GM23338 (cell line): ENCODE results near the gene PHC3. TPM values are rescaled to one million over a fixed set of nuclear protein-coding genes. Genes with fewer than 3 reads are reported as not detected.

ENCODE experiments used
- ATAC-seq: fragments of 200-7000 bp; cut with Tn5 transposase; 3 replicates; pipeline ENCODE4 v1.9.1; 2020
- DNase-seq: peaks from one replicate; pipeline ENCODE4 v3.0.0-alpha.2; 2015; ENCODE audit warnings: low spot score
- H2AFZ ChIP-seq: fragments of 200-600 bp; sonication (generic); 2 replicates; pipeline ENCODE4 v1.8.0; 2016; ENCODE audit warnings: antibody characterized with exemption, mild to moderate bottlenecking, moderate library complexity
- H3F3A ChIP-seq: fragments of 200-600 bp; sonication (generic); replicated peaks from 2 replicates; pipeline ENCODE4 v1.8.0; 2017; ENCODE audit warnings: antibody characterized with exemption, mixed run types, low read depth
- H3K27ac ChIP-seq: fragments of 200-600 bp; sonication (generic); 2 replicates; pipeline ENCODE4 v1.6.1; 2016; ENCODE audit warnings: low read depth
- H3K27me3 ChIP-seq: fragments of 200-600 bp; sonication (generic); 2 replicates; pipeline ENCODE4 v1.8.0; 2016; ENCODE audit warnings: mild to moderate bottlenecking, mixed run types, moderate library complexity; ENCODE audit not compliant: insufficient read depth
- H3K36me3 ChIP-seq: fragments of 200-600 bp; sonication (generic); 2 replicates; pipeline ENCODE4 v1.8.0; 2016; ENCODE audit warnings: mild to moderate bottlenecking; ENCODE audit not compliant: insufficient read depth
- H3K4me1 ChIP-seq: fragments of 200-600 bp; sonication (generic); 2 replicates; pipeline ENCODE4 v1.8.0; 2016; ENCODE audit warnings: mild to moderate bottlenecking, moderate library complexity; ENCODE audit not compliant: insufficient read depth
- H3K4me2 ChIP-seq: fragments of 200-600 bp; sonication (generic); 2 replicates; pipeline ENCODE4 v1.7.1; 2017; ENCODE audit warnings: mixed run types
- H3K4me3 ChIP-seq: fragments of 200-600 bp; sonication (generic); 2 replicates; pipeline ENCODE4 v1.6.1; 2016; ENCODE audit warnings: mixed run types
- H3K79me2 ChIP-seq: fragments of 200-600 bp; sonication (generic); replicated peaks from 2 replicates; pipeline ENCODE4 v1.8.0; 2017; ENCODE audit warnings: mild to moderate bottlenecking; ENCODE audit not compliant: insufficient read depth
- H3K9me2 ChIP-seq: fragments of 200-600 bp; sonication (generic); 2 replicates; pipeline ENCODE4 v1.8.0; 2017; ENCODE audit not compliant: insufficient read depth
- H4K20me1 ChIP-seq: fragments of 200-600 bp; sonication (generic); replicated peaks from 2 replicates; pipeline ENCODE4 v1.8.0; 2017; ENCODE audit warnings: mild to moderate bottlenecking; ENCODE audit not compliant: insufficient read depth
- H3K27ac Mint-ChIP-seq: 2 replicates; pipeline ENCODE4 v1.8.0; 2020; ENCODE audit warnings: inconsistent platforms, mild to moderate bottlenecking, moderate library complexity, mixed read lengths
- H3K27me3 Mint-ChIP-seq: 3 replicates; pipeline ENCODE4 v1.8.0; 2022; ENCODE audit warnings: low read depth, mild to moderate bottlenecking, moderate library complexity, mixed read lengths, inconsistent platforms; ENCODE audit not compliant: insufficient read depth, poor library complexity
- H3K36me3 Mint-ChIP-seq: 3 replicates; pipeline ENCODE4 v1.8.0; 2021; ENCODE audit warnings: low read depth, mild to moderate bottlenecking, inconsistent platforms, moderate library complexity, mixed read lengths
- H3K4me1 Mint-ChIP-seq: 3 replicates; pipeline ENCODE4 v1.8.0; 2020; ENCODE audit warnings: mild to moderate bottlenecking, inconsistent platforms, mixed read lengths
- H3K4me3 Mint-ChIP-seq: 3 replicates; pipeline ENCODE4 v1.8.0; 2021; ENCODE audit warnings: moderate library complexity, mild to moderate bottlenecking, inconsistent platforms, mixed read lengths
- H3K9me3 Mint-ChIP-seq: 3 replicates; pipeline ENCODE4 v1.8.0; 2020; ENCODE audit warnings: moderate library complexity, mild to moderate bottlenecking, inconsistent platforms, mixed read lengths
- EZH2phosphoT487 ChIP-seq: fragments of 200-600 bp; sonication (generic); IDR thresholded peaks from one replicate; pipeline ENCODE4 v1.8.1; 2018; ENCODE audit warnings: antibody characterized with exemption; ENCODE audit not compliant: unreplicated experiment
- NANOG ChIP-seq: IDR thresholded peaks from 2 replicates; pipeline ENCODE4 v1.6.1; 2016; ENCODE audit warnings: antibody characterized with exemption, borderline replicate concordance
- POLR2AphosphoS5 ChIP-seq: IDR thresholded peaks from 2 replicates; pipeline ENCODE4 v1.6.1; 2016; ENCODE audit warnings: antibody characterized with exemption, low read depth
- STAT1 ChIP-seq: IDR thresholded peaks from one replicate; pipeline ENCODE4 v1.6.1; 2016; ENCODE audit warnings: antibody characterized with exemption; ENCODE audit not compliant: unreplicated experiment
- ZNF331 ChIP-seq: fragments of 250-450 bp; sonication (Bioruptor Pico); IDR thresholded peaks from 2 replicates; pipeline ENCODE4 v1.5.0; 2020; ENCODE audit warnings: low read depth, mild to moderate bottlenecking, moderate library complexity
- ZNF462 ChIP-seq: fragments of 250-450 bp; sonication (Bioruptor Pico); IDR thresholded peaks from 2 replicates; pipeline ENCODE4 v1.5.0; 2020; ENCODE audit warnings: mild to moderate bottlenecking, moderate library complexity
- polyA plus RNA-seq: library from polyadenylated mRNA; unstranded; fragments of >200 nt; fragmentation: Nextera tagmentation; extraction: Ambion mirVana; gene quantifications from 2 replicates; pipeline ENCODE4 v1.2.1, GENCODE V29; 2016
- total RNA-seq: library from RNA; depleted of rRNA; stranded (reverse); fragments of >200 nt; shearing (Covaris generic); gene quantifications from 2 replicates; pipeline ENCODE4 v1.2.3, GENCODE V29; 2014
- TF ChIP-seq, protein P1 (sequence below): IDR thresholded peaks from 2 replicates; pipeline ENCODE4 v1.6.1; 2016; ENCODE audit warnings: antibody characterized with exemption
- TF ChIP-seq, protein P2 (sequence below), 2 experiments: fragments of 200-600 bp in 1 of 2; sonication (generic) in 1 of 2; conservative IDR thresholded peaks; 2 replicates each; pipeline versions ENCODE4 v1.5.1 to v1.6.1; 2016 to 2017; ENCODE audit warnings: antibody characterized with exemption in 2 of 2, low read depth in 2 of 2, mild to moderate bottlenecking in 2 of 2, moderate library complexity in 1 of 2

The PHC3 gene
- total and polyA plus RNA-seq, 2 experiments from 2014 or later = 23.9 to 83.5 TPM

GRCh38 chr3:170095771-170096170 is 85.8 kb downstream of the PHC3 start:
- TF ChIP-seq POLR2AphosphoS5 (no peak), ZNF331 (CRISPR knock-in tag) (no peak), EZH2phosphoT487 (no peak), NANOG (no peak), STAT1 (no peak), ZNF462 (no peak)
- TF ChIP-seq, protein P1, sequence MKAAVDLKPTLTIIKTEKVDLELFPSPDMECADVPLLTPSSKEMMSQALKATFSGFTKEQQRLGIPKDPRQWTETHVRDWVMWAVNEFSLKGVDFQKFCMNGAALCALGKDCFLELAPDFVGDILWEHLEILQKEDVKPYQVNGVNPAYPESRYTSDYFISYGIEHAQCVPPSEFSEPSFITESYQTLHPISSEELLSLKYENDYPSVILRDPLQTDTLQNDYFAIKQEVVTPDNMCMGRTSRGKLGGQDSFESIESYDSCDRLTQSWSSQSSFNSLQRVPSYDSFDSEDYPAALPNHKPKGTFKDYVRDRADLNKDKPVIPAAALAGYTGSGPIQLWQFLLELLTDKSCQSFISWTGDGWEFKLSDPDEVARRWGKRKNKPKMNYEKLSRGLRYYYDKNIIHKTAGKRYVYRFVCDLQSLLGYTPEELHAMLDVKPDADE = no peak
- TF ChIP-seq, protein P2, sequence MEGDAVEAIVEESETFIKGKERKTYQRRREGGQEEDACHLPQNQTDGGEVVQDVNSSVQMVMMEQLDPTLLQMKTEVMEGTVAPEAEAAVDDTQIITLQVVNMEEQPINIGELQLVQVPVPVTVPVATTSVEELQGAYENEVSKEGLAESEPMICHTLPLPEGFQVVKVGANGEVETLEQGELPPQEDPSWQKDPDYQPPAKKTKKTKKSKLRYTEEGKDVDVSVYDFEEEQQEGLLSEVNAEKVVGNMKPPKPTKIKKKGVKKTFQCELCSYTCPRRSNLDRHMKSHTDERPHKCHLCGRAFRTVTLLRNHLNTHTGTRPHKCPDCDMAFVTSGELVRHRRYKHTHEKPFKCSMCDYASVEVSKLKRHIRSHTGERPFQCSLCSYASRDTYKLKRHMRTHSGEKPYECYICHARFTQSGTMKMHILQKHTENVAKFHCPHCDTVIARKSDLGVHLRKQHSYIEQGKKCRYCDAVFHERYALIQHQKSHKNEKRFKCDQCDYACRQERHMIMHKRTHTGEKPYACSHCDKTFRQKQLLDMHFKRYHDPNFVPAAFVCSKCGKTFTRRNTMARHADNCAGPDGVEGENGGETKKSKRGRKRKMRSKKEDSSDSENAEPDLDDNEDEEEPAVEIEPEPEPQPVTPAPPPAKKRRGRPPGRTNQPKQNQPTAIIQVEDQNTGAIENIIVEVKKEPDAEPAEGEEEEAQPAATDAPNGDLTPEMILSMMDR (conservative IDR thresholded peaks at IDR 0.05; ENCODE audit: low read depth in 2 of 2) = no peak
- Mint-ChIP-seq H3K9me3 (no peaks in the 10 kb centered on the region; the same call in 2 of the 3 replicates), H3K27me3 (peaks cover 4% of the 10 kb centered on the region), H3K36me3 (peaks cover 17% of the 10 kb centered on the region), H3K27ac (no peak overlapping the region), H3K4me1 (no peaks in the 10 kb centered on the region), H3K4me3 (no peak overlapping the region)
- H3K4me1 ChIP-seq = no peaks in the 10 kb centered on the region
- H2AFZ ChIP-seq = no peak overlapping the region
- H3K9me2 ChIP-seq = no peaks in the 10 kb centered on the region
- DNase-seq = no peak
- no peaks in the 10 kb centered on the region for H3K79me2 ChIP-seq
- no peak overlapping the region for H3K4me3 ChIP-seq
- no peaks in the 10 kb centered on the region for H3K27me3 ChIP-seq
- H3K36me3 ChIP-seq = peaks cover 14% of the 10 kb centered on the region
- no peaks in the 10 kb centered on the region for H4K20me1 ChIP-seq
- H3K27ac ChIP-seq = no peak overlapping the region
- no peak for ATAC-seq
- no peaks in the 10 kb centered on the region for H3F3A ChIP-seq
- no peak overlapping the region for H3K4me2 ChIP-seq
